IPS-NIHi7 (cell line): ENCODE data around the gene EID1.
"Not testable (repeated sequence)": the region's sequence is repeated elsewhere in the genome, so short reads cannot be mapped to it uniquely, and the experiment has no call there.

Experiments used
- DNase-seq: peaks from one replicate; pipeline ENCODE4 v3.0.0; 2012; ENCODE audit warnings: mixed read lengths; ENCODE audit errors: extremely low spot score

The EID1 gene, protein sequence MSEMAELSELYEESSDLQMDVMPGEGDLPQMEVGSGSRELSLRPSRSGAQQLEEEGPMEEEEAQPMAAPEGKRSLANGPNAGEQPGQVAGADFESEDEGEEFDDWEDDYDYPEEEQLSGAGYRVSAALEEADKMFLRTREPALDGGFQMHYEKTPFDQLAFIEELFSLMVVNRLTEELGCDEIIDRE

DNA sequence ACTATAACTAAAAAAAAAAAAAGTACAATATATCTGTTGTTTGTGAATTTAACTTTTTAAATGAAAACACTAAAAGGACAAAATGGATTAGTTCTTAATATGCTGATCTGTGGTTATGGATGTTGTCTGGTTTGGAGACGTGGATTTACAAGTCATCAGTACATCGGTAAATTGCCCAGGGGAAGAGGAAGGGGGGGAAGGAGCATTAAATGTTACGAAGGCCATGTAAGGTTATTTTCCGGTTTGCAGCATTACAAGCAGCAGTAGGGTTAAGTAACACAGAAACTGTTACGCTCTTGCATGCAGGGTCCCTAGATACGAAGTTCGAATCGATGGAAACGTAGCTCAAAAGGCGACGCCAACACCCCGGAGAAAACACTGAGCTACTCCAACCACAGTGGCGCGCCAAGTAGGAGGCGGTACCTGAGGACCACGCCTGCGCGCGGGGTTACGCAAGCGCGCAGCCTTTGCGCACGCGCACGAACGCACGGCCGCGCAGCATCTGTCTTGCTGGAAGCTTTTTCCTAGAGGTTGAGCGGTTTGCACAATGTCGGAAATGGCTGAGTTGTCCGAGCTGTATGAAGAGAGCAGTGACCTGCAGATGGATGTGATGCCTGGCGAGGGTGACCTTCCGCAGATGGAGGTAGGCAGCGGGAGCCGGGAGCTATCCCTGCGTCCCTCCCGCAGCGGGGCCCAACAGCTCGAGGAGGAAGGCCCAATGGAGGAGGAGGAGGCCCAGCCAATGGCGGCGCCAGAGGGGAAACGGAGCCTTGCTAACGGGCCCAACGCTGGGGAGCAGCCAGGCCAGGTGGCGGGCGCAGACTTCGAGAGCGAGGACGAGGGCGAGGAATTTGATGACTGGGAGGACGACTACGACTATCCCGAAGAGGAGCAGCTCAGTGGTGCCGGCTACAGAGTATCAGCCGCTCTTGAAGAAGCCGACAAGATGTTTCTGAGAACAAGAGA is at the start of gene EID1:
TSS of gene EID1 (plus strand) at position 505 of the 966 bp plus-strand sequence. CDS start at position 548, 43 bp downstream.
- DNase-seq, result peak; percentile 91

DNA sequence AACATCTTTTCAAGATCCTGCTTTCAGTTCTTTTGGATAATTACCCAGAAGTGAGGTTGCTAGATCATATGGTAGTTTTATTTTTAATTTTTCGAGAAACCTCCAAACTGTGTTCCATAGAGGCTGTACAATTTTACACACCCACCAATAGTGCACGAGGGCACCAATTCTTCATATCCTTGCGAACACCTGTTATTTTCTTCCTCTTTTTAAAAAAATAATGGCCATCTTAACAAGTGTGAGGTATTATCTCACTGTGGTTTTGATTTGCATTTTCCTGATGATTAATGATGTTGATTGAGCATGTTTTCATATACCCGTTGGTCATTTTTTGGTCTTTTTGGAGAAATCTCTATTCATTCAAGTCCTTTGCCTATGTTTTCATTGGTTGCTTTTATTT is 49.5 kb upstream of the EID1 start:
- no peak for DNase-seq

GRCh38 chr15:48828906-48829305 is 49.0 kb upstream of the EID1 start:
- DNase-seq, result no peak

- no peak for DNase-seq
These were observed 45.3 kb upstream of the EID1 start for GRCh38 chr15:48832648-48833047.

- no peak for DNase-seq
These were observed 44.3 kb upstream of the EID1 start for GRCh38 chr15:48833526-48834239.

- DNase-seq, result no peak
These were observed 43.2 kb upstream of the EID1 start for GRCh38 chr15:48834756-48835155.

DNA sequence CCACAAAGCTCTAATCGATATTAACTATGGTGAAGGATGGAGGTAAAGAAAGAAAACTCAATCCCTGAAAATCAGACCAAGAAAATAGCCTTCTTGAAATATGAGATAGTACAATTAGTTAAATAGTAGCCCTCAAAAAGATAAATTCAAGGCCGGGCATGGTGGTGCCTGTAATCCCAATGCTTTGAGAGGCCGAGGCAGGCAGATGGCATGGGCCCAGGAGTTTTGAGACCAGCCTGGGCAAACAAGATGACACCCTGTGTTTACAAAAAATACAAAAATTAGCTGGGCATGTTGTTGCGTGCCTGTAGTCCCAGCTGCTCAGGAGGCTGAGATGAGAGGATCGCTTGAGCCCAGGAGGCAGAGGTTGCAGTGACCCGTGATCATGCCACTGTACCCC is 35.4 kb upstream of the EID1 start:
- no peak for DNase-seq

GRCh38 chr15:48845123-48845522 is 32.8 kb upstream of the EID1 start:
- DNase-seq, result no peak

GRCh38 chr15:48850648-48851047 is 27.3 kb upstream of the EID1 start:
- DNase-seq, result no peak

DNA sequence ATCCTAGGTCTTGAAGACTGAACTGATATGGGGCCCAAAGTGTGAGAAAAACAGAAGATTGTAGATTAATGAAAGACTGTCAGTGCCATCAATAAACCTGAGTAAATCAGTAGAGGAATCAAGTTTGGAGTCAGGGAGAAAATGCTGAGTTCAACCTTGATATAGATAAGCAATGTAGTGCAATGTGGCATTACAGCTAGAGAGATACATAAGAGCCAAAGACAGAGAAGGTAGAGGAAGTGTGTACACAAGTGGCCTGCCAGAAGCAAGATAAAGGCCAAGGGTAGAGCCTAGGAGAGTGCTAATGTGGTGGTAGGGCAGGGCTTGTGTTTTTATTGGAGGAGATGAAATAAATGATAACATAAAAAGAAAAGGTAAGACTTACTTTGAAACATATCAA is 26.0 kb upstream of the EID1 start:
- no peak for DNase-seq

DNA sequence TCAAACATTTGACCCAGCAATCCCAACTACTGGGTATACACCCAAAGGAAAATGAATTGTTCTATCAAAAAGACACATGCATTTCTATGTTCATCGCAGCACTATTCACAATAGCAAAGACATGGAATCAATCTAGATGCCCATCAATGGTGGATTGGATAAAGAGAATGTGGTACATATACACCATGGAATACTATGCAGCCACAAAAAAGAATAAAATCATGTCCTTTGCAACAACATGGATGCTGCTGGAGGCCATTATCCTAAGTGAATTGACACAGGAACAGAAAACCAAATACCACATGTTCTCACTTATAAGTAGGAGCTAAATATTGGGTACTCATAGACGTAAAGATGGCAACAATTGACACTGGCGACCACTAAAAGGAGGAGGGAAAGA is 23.5 kb upstream of the EID1 start:
- DNase-seq, result not testable (repeated sequence)

GRCh38 chr15:48855501-48856440 is 22.2 kb upstream of the EID1 start:
- DNase-seq, result peak; percentile 40

DNA sequence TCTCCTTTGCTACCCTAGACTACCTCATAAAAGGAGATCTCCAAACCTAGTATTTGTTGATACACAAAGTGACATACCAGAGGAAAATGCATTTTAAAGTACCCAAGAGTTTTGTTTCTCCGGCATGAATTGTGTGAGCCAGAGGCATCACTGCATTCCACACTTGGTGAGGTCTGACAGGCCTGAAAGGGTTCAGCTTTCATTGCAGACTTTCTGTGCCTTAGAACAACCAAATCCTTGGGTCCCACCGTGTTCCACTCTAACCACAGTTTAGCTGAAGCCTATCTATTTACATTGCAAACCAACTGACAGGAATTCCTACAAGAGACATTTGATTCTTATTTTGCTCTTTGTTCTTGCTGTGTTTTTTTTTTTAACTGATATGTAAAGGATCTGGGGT is 21.0 kb upstream of the EID1 start:
- DNase-seq, result peak; percentile 37

DNA sequence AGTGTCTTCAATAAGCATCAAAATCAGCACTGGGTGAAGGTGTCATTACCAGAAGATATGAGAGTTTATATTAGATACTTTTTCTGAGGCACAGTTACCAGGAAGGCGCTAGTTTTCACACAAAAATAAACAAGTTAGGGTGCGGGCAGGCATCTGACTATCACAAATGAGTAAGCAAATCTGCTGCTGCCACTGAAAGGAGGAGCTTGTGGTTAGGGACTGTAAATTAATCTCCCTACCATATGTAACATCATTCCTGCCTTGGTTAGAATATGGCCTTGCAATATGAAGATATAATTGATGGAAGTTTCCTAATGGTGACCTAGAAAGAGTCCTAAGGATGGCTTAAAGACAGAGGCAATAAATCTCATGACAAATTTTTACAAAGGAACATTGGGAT is 19.5 kb upstream of the EID1 start:
- no peak for DNase-seq

DNA sequence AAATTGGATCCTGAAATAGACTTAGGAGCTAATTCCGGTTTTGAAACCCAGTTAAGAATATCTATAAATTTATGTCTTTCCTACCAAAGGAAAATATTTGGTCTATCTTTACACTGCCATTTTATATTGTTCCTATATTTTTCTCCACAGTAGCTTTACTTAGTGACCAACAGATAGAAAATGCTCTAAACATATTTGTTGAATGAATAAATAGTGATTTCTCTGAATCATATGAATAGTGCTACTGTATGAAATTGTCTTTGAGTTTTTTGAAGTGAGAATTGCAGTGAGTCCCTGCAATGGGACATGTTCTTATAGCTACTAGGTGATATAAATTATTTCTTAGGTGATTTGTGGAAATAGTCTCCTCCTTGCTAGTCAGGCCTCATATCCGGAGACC is 18.5 kb upstream of the EID1 start:
- no peak for DNase-seq

- DNase-seq, result peak; percentile 48
These were observed 16.0 kb upstream of the EID1 start for GRCh38 chr15:48861813-48862431.

DNA sequence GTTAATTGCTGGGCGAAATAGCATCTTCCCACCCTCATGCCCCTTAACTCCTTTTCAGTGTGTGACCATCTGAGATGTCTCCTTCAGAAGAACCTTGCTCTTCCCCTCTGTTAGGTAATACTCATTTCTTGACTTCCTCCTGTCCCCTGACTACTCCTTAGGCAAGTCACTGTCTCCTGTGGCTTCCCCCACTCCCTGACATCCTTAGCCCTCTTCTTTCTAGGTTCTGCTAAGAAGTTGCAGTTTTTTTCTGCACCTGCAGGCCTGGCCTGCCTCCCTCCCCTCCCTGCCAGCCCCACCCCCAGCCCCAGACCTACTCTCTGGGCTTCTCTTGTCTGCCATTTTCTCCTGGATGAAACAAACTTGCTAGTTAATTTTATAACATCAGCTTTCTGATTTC is 15.2 kb upstream of the EID1 start:
- no peak for DNase-seq

DNA sequence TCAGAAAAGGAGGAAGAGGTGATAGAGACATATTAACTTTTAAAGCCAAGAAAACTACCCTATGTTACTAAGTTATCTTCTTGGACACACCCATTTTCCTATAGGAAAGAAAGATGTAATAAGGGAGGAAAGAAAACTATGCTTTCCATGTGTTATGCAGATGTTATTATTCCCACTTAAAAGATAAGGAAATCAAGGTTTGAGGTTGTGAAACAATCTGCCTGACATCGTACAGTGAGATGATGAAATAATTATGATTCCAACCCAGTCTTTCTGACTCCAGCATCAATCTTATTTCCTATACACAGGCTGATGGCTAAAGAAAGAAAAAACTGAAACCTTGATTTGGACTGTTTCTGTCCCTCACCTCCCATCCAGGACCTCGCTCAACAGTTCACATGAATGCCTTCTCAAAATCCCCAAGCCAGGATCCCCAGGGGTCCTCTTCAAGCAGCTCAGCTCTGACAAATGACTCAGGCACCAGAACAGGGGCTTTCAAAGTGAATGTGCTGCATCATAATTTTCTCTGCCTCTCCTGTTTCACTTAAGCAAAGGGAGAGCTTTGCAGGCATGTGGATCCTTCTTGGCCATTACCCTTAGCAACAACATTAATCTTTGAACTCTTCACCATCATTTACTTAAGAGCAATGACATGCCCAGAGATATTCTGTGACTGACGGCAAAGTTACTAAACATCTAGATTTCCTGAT is 12.4 kb upstream of the EID1 start:
- DNase-seq, result peak; percentile 34

GRCh38 chr15:48866141-48866563 is 11.8 kb upstream of the EID1 start:
- no peak for DNase-seq

DNA sequence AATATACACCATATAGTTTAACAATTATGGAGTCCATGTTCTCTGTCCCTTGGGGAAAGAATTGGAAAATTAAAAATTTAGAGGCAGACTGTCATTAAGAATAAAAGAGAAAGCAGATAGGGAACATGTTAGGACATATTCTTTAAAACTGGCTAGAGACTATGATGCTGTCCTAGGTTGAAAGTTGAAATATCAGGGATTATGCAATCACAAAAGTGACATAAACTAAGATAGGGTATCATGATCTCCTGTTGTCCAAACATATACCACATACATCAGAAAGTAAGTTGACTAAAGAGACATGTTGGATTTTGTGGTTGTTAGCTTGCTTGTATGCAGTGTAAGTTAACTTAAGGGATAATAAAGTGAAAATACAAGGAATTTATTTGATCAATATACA is 9.9 kb upstream of the EID1 start:
- DNase-seq, result no peak
